SK-N-SH (cell line): Measurements from ENCODE around the gene ADCY1. TPM values are rescaled to one million over a fixed set of nuclear protein-coding genes. Genes with fewer than 3 reads are reported as not detected.

Source experiments
- CTCF ChIA-PET: fragments of 300-600, 350-600 bp; formaldehyde crosslinking; extraction: SDS; loops from one replicate; lab custom pipeline; 2021; lab: Yijun Ruan, JAX
- POLR2A ChIA-PET: fragments of 350-600 bp; sonication (Branson Sonifier 250); formaldehyde crosslinking; extraction: SDS; loops from one replicate; lab custom pipeline; 2020; ENCODE audit warnings: antibody characterized with exemption, inconsistent platforms; lab: Yijun Ruan, JAX
- DNase-seq: peaks from one replicate; pipeline ENCODE4 v3.0.0; 2012
- H2AFZ ChIP-seq: fragments of 200-600 bp; sonication (generic); 2 replicates; pipeline ENCODE4 v1.8.1; 2016; ENCODE audit warnings: antibody characterized with exemption, mild to moderate bottlenecking, low read depth
- H3F3A ChIP-seq: fragments of 200-600 bp; sonication (generic); replicated peaks from 2 replicates; pipeline ENCODE3; 2016; ENCODE audit warnings: antibody characterized with exemption, mild to moderate bottlenecking; ENCODE audit not compliant: insufficient read depth
- H3K27ac ChIP-seq, 2 experiments: fragments of 200-500 bp in 1 of 2; fragments of 200-600 bp in 1 of 2; sonication (Bioruptor generic) in 1 of 2; sonication (generic), shearing (Covaris generic) in 1 of 2; 2 replicates each; pipeline versions ENCODE4 v1.5.1 to v1.6.1; 2014 to 2016; ENCODE audit warnings: low read depth in 2 of 2, inconsistent platforms in 1 of 2, low read length in 1 of 2, mild to moderate bottlenecking in 1 of 2, mixed read lengths in 1 of 2
- H3K27me3 ChIP-seq: fragments of 200-600 bp; sonication (generic), shearing (Covaris generic); 2 replicates; pipeline ENCODE4 v1.6.1; 2016; ENCODE audit warnings: mixed run types; ENCODE audit not compliant: insufficient read depth
- H3K36me3 ChIP-seq, 2 experiments: fragments of 200-500 bp in 1 of 2; fragments of 200-600 bp in 1 of 2; sonication (Bioruptor generic) in 1 of 2; sonication (generic) in 1 of 2; replicated peaks in 1 of 2; 2 replicates each; pipeline versions ENCODE3 to v1.5.1; 2014 to 2016; ENCODE audit warnings: low read length in 1 of 2, mild to moderate bottlenecking in 1 of 2; ENCODE audit not compliant: insufficient read depth in 2 of 2, control insufficient read depth in 1 of 2
- H3K4me1 ChIP-seq, 2 experiments: fragments of 200-500 bp in 1 of 2; fragments of 200-600 bp in 1 of 2; sonication (Bioruptor generic) in 1 of 2; sonication (generic), shearing (Covaris generic) in 1 of 2; 2 replicates each; pipeline versions ENCODE4 v1.5.1 to v1.6.1; 2014 to 2016; ENCODE audit warnings: low read depth in 1 of 2, low read length in 1 of 2, mixed run types in 1 of 2; ENCODE audit not compliant: insufficient read depth in 2 of 2, control insufficient read depth in 1 of 2
- H3K4me2 ChIP-seq: fragments of 200-600 bp; sonication (generic), shearing (Covaris generic); 2 replicates; pipeline ENCODE4 v1.6.1; 2017; ENCODE audit warnings: mixed run types
- H3K4me3 ChIP-seq, 2 experiments: fragments of 200-500 bp in 1 of 2; fragments of 200-600 bp in 1 of 2; sonication (Bioruptor generic) in 1 of 2; sonication (generic), shearing (Covaris generic) in 1 of 2; 2 replicates each; pipeline versions ENCODE4 v1.5.1 to v1.8.1; 2014 to 2016; ENCODE audit warnings: low read depth in 2 of 2, inconsistent platforms in 1 of 2, low read length in 1 of 2, mild to moderate bottlenecking in 1 of 2, mixed read lengths in 1 of 2, moderate library complexity in 1 of 2
- H3K79me2 ChIP-seq: fragments of 200-600 bp; sonication (generic); 2 replicates; pipeline ENCODE4 v1.8.1; 2017; ENCODE audit warnings: mild to moderate bottlenecking; ENCODE audit not compliant: insufficient read depth
- H3K9ac ChIP-seq: fragments of 200-600 bp; sonication (generic); 2 replicates; pipeline ENCODE4 v1.6.1; 2017; ENCODE audit warnings: mixed run types
- H3K9me2 ChIP-seq: fragments of 200-600 bp; sonication (generic); 2 replicates; pipeline ENCODE4 v1.6.1; 2017; ENCODE audit warnings: mixed run types
- H3K9me3 ChIP-seq: fragments of 200-600 bp; sonication (generic); 2 replicates; pipeline ENCODE4 v1.6.1; 2017; ENCODE audit warnings: mixed run types, mild to moderate bottlenecking, moderate library complexity
- H4K20me1 ChIP-seq: fragments of 200-600 bp; sonication (generic); 2 replicates; pipeline ENCODE4 v1.6.1; 2017; ENCODE audit warnings: mild to moderate bottlenecking, mixed run types; ENCODE audit not compliant: insufficient read depth
- CHD2 ChIP-seq: fragments of 150-350 bp; IDR thresholded peaks from 2 replicates; pipeline ENCODE4 v1.6.1; 2018; ENCODE audit warnings: low read length; ENCODE audit not compliant: partially characterized antibody
- CTCF ChIP-seq: fragments of 200-600 bp; sonication (generic); IDR thresholded peaks from 2 replicates; pipeline ENCODE4 v1.6.1; 2017; ENCODE audit warnings: antibody characterized with exemption, mild to moderate bottlenecking, moderate library complexity
- EP300 ChIP-seq, 2 experiments: IDR thresholded peaks; 2 replicates each; pipeline versions ENCODE4 v1.4.0 to v1.6.1; 2012; ENCODE audit warnings: borderline replicate concordance in 1 of 2, low read depth in 1 of 2, low read length in 1 of 2
- FOSL2 ChIP-seq: IDR thresholded peaks from 2 replicates; pipeline ENCODE4 v1.4.0; 2012; ENCODE audit warnings: low read depth, mild to moderate bottlenecking, moderate library complexity, borderline replicate concordance
- FOXJ3 ChIP-seq: sonication (generic); formaldehyde crosslinking; IDR thresholded peaks from 2 replicates; pipeline ENCODE4 v1.5.1; 2020; ENCODE audit warnings: mild to moderate bottlenecking, missing genetic modification reagents
- GATA2 ChIP-seq: sonication (generic); formaldehyde crosslinking; IDR thresholded peaks from 2 replicates; pipeline ENCODE4 v1.5.0; 2020; ENCODE audit warnings: mild to moderate bottlenecking, missing genetic modification reagents
- MXI1 ChIP-seq: IDR thresholded peaks from 2 replicates; pipeline ENCODE4 v1.6.1; 2012; ENCODE audit warnings: mild to moderate bottlenecking, low read depth, low read length, improper control_type of control experiment
- NFIC ChIP-seq: IDR thresholded peaks from 2 replicates; pipeline ENCODE4 v1.4.0; 2012; ENCODE audit warnings: borderline replicate concordance
- POLR2AphosphoS5 ChIP-seq: IDR thresholded peaks from 2 replicates; pipeline ENCODE4 v1.6.1; 2012; ENCODE audit warnings: low read depth, low read length
- RAD21 ChIP-seq: IDR thresholded peaks from 2 replicates; pipeline ENCODE4 v1.6.1; 2012; ENCODE audit warnings: mild to moderate bottlenecking, low read length
- RCOR1 ChIP-seq: fragments of 150-350 bp; IDR thresholded peaks from 2 replicates; pipeline ENCODE4 v1.6.1; 2017; ENCODE audit warnings: antibody characterized with exemption, low read length
- RXRA ChIP-seq: IDR thresholded peaks from 2 replicates; pipeline ENCODE4 v1.4.0; 2012; ENCODE audit warnings: low read depth, mild to moderate bottlenecking, borderline replicate concordance
- TEAD4 ChIP-seq: IDR thresholded peaks from 2 replicates; pipeline ENCODE4 v1.4.0; 2012; ENCODE audit warnings: mild to moderate bottlenecking, borderline replicate concordance; ENCODE audit not compliant: insufficient read depth
- WGBS: methylation state at CpG from one replicate; pipeline ENCODE4 v1.1.6; 2017; ENCODE audit warnings: low lambda C conversion rate; 5-methylcytosine and 5-hydroxymethylcytosine counted together
- polyA plus RNA-seq, 3 experiments: library from polyadenylated mRNA; depleted of rRNA; stranded (reverse); fragments of >200 nt; gene quantifications; 2 replicates each; pipeline ENCODE4 v1.2.3, GENCODE V29; 2012
- TF ChIP-seq, protein P1 (sequence below): IDR thresholded peaks from 2 replicates; pipeline ENCODE4 v1.4.0; 2012; ENCODE audit warnings: low read depth, borderline replicate concordance
- TF ChIP-seq, protein P2 (sequence below): IDR thresholded peaks from 2 replicates; pipeline ENCODE4; 2012
- TF ChIP-seq, protein P3 (sequence below): fragments of 150-350 bp; IDR thresholded peaks from 2 replicates; pipeline ENCODE4 v1.6.1; 2016; ENCODE audit warnings: mild to moderate bottlenecking, low read depth, low read length

Gene ADCY1
- polyA plus RNA-seq, 1 of the 3 experiments (the other 2 are of a cell fraction): 0.16 TPM

GRCh38 chr7:45578467-45578866 is 4.3 kb downstream of the ADCY1 start:
- Histone ChIP-seq H3K9ac (no peak overlapping the region), H4K20me1 (no peaks in the 10 kb centered on the region), H2AFZ (no peak overlapping the region), H3K27me3 (peaks cover 36% of the 10 kb centered on the region), H3K79me2 (no peaks in the 10 kb centered on the region), H3F3A (no peaks in the 10 kb centered on the region), H3K36me3 (no peaks in the 10 kb centered on the region), H3K4me2 (no peak overlapping the region), H3K9me2 (no peaks in the 10 kb centered on the region), H3K4me3 (no peak overlapping the region), H3K27ac (peak overlapping the region in 1 of 2 experiments; percentile 96; a peak in 2 of 4 replicates), H3K9me3 (no peaks in the 10 kb centered on the region), H3K4me1 (peaks cover 0 to 90% of the 10 kb centered on the region in 2 experiments; a peak in 2 of 4 replicates)
- no peak for DNase-seq
- TF ChIP-seq RXRA: no peak
- TF ChIP-seq, protein P1, sequence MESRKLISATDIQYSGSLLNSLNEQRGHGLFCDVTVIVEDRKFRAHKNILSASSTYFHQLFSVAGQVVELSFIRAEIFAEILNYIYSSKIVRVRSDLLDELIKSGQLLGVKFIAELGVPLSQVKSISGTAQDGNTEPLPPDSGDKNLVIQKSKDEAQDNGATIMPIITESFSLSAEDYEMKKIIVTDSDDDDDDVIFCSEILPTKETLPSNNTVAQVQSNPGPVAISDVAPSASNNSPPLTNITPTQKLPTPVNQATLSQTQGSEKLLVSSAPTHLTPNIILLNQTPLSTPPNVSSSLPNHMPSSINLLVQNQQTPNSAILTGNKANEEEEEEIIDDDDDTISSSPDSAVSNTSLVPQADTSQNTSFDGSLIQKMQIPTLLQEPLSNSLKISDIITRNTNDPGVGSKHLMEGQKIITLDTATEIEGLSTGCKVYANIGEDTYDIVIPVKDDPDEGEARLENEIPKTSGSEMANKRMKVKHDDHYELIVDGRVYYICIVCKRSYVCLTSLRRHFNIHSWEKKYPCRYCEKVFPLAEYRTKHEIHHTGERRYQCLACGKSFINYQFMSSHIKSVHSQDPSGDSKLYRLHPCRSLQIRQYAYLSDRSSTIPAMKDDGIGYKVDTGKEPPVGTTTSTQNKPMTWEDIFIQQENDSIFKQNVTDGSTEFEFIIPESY: no peak
- no peak for TF ChIP-seq TEAD4
- TF ChIP-seq GATA2: no peak
- no peak for TF ChIP-seq CTCF
- 33% methylated on average over 1 of the region's 1 CpG for WGBS
- ChIA-PET POLR2A (interaction anchor here (0.9 kb wide), 1 partner anchor 69 kb away, joined by 3 read pairs; no protein-coding TSS in a partner anchor), CTCF (interaction anchor here (0.7 to 3.2 kb wide), 6 partner anchors 14 to 442 kb away, joined by 3 to 10 read pairs (median 4); no protein-coding TSS in a partner anchor)

GRCh38 chr7:45579391-45579801 is 5.2 kb downstream of the ADCY1 start:
- ChIA-PET POLR2A (no interaction called here), CTCF (interaction anchor here (0.6 to 3.2 kb wide), 7 partner anchors 13 to 425 kb away, joined by 3 to 10 read pairs (median 4); no protein-coding TSS in a partner anchor)
- 19% methylated on average over 7 of the region's 7 CpGs for whole genome bisulfite sequencing
- H3K4me1 ChIP-seq: peaks cover 0 to 88% of the 10 kb centered on the region in 2 experiments; a peak in 2 of 4 replicates
- no peaks in the 10 kb centered on the region for H3K36me3 ChIP-seq
- peak overlapping the region in 1 of 2 experiments; percentile 96; a peak in 2 of 4 replicates for H3K27ac ChIP-seq
- no peak overlapping the region for H3K9ac ChIP-seq
- no peaks in the 10 kb centered on the region for H4K20me1 ChIP-seq
- no peaks in the 10 kb centered on the region for H3F3A ChIP-seq
- DNase-seq: peak; percentile 91
- no peaks in the 10 kb centered on the region for H3K9me2 ChIP-seq
- H3K4me2 ChIP-seq: no peak overlapping the region
- TF ChIP-seq RAD21 (no peak), EP300 (IDR thresholded peaks at IDR 0.05; ENCODE audit: borderline replicate concordance in 1 of 2, low read depth in 1 of 2, low read length in 1 of 2) (peak in 1 of 2 experiments; percentile 86; a peak in 2 of 4 replicates), NFIC (no peak), RCOR1 (peak; percentile 61; the same call in 1 of the 2 replicates), CHD2 (peak; percentile 88), FOSL2 (no peak), FOXJ3 (CRISPR knock-in tag) (peak; percentile 80), GATA2 (peak; percentile 99), POLR2AphosphoS5 (no peak), MXI1 (peak; percentile 70)
- TF ChIP-seq, protein P2, sequence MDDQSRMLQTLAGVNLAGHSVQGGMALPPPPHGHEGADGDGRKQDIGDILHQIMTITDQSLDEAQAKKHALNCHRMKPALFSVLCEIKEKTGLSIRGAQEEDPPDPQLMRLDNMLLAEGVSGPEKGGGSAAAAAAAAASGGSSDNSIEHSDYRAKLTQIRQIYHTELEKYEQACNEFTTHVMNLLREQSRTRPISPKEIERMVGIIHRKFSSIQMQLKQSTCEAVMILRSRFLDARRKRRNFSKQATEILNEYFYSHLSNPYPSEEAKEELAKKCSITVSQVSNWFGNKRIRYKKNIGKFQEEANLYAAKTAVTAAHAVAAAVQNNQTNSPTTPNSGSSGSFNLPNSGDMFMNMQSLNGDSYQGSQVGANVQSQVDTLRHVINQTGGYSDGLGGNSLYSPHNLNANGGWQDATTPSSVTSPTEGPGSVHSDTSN: no peak
- TF ChIP-seq, protein P3, sequence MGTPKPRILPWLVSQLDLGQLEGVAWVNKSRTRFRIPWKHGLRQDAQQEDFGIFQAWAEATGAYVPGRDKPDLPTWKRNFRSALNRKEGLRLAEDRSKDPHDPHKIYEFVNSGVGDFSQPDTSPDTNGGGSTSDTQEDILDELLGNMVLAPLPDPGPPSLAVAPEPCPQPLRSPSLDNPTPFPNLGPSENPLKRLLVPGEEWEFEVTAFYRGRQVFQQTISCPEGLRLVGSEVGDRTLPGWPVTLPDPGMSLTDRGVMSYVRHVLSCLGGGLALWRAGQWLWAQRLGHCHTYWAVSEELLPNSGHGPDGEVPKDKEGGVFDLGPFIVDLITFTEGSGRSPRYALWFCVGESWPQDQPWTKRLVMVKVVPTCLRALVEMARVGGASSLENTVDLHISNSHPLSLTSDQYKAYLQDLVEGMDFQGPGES: no peak
- no peak overlapping the region for H2AFZ ChIP-seq
- peaks cover 36% of the 10 kb centered on the region for H3K27me3 ChIP-seq
- H3K4me3 ChIP-seq: no peak overlapping the region; a peak in 1 of 4 replicates
- no peaks in the 10 kb centered on the region for H3K79me2 ChIP-seq
- H3K9me3 ChIP-seq: no peaks in the 10 kb centered on the region
